Measurements from ENCODE around the gene HLA-DRA.

HLA-DRA gene

GRCh38 chr6:32439139-32439538, 548 bp upstream of the HLA-DRA start:
- TF ChIP-seq CTCF (IDR thresholded peaks at IDR 0.05; ENCODE audit: low read depth, low read length, missing control alignments), result no peak
- peak overlapping the region; percentile 17 for H3K4me3 ChIP-seq (ENCODE audit: low read depth, low read length)
- DNase-seq (ENCODE audit: low read depth), result no peak

GRCh38 chr6:32442243-32442667, 2.6 kb downstream of the HLA-DRA start:
- TF ChIP-seq CTCF (IDR thresholded peaks at IDR 0.05; ENCODE audit: low read depth, low read length, missing control alignments), result no peak
- peak overlapping the region; percentile 83 for H3K4me3 ChIP-seq (ENCODE audit: low read depth, low read length)
- DNase-seq (ENCODE audit: low read depth), result no peak

GRCh38 chr6:32442977-32443552, 3.4 kb downstream of the HLA-DRA start:
- DNase-seq (ENCODE audit: low read depth), result no peak
- TF ChIP-seq CTCF (IDR thresholded peaks at IDR 0.05; ENCODE audit: low read depth, low read length, missing control alignments), result no peak

GRCh38 chr6:32444433-32444832, 4.7 kb downstream of the HLA-DRA start:
- no peak for DNase-seq (ENCODE audit: low read depth)
- H3K4me3 ChIP-seq (ENCODE audit: low read depth, low read length), result no peak overlapping the region
- TF ChIP-seq CTCF (IDR thresholded peaks at IDR 0.05; ENCODE audit: low read depth, low read length, missing control alignments), result no peak

More at GRCh38 chr6:32442977-32443552, 3.4 kb downstream of the HLA-DRA start:
- peak overlapping the region; percentile 83 for H3K4me3 ChIP-seq (ENCODE audit: low read depth, low read length)

- no peak overlapping the region for H3K4me3 ChIP-seq (ENCODE audit: low read depth, low read length)
- no peak for DNase-seq (ENCODE audit: low read depth)
- no peak for TF ChIP-seq CTCF (IDR thresholded peaks at IDR 0.05; ENCODE audit: low read depth, low read length, missing control alignments)
Measured at GRCh38 chr6:32445321-32445854, 5.7 kb downstream of the HLA-DRA start.

- DNase-seq (ENCODE audit: low read depth), result no peak
- H3K4me3 ChIP-seq (ENCODE audit: low read depth, low read length), result no peak overlapping the region
- TF ChIP-seq CTCF (IDR thresholded peaks at IDR 0.05; ENCODE audit: low read depth, low read length, missing control alignments), result no peak
Measured at GRCh38 chr6:32447932-32448331, 8.2 kb downstream of the HLA-DRA start.

All from GM12864 (cell line).